IMR-90 (cell line): ENCODE results near the gene NUB1. TPM values are rescaled to one million over a fixed set of nuclear protein-coding genes. Genes with fewer than 3 reads are reported as not detected.

Experiments used
- ATAC-seq: fragments of 200-7000 bp; cut with Tn5 transposase; 2 replicates; pipeline ENCODE4 v1.9.1; 2020; ENCODE audit warnings: low read depth, mild to moderate bottlenecking, moderate library complexity
- BruUV-seq: library from RNA; stranded (reverse); fragments of 400-500 nt; replicated peaks from 2 replicates; lab custom pipeline; 2021; lab: Mats Ljungman, UMichigan
- CTCF ChIA-PET: fragments of 300-600 bp; formaldehyde crosslinking; extraction: SDS; loops from one replicate; lab custom pipeline; 2021; ENCODE audit warnings: antibody characterized with exemption; lab: Yijun Ruan, JAX
- POLR2A ChIA-PET: fragments of 300-600 bp; sonication (Branson Sonifier 250); formaldehyde crosslinking; loops from one replicate; lab custom pipeline; 2022; ENCODE audit warnings: antibody characterized with exemption; ENCODE audit not compliant: unreplicated experiment; lab: Charles Lee
- DNase-seq: peaks from one replicate; pipeline ENCODE4 v3.0.0; 2013
- H2AFZ ChIP-seq: replicated peaks from 2 replicates; pipeline ENCODE3; 2013; ENCODE audit warnings: low read length, mild to moderate bottlenecking; ENCODE audit not compliant: poor library complexity
- H2AK5ac ChIP-seq: 2 replicates; pipeline ENCODE4 v1.6.1; 2013; ENCODE audit warnings: low read depth, low read length, inconsistent platforms
- H2AK9ac ChIP-seq: replicated peaks from 2 replicates; pipeline ENCODE3; 2013; ENCODE audit warnings: mild to moderate bottlenecking, low read depth, low read length, moderate library complexity; ENCODE audit not compliant: poor library complexity
- H2BK120ac ChIP-seq: 2 replicates; pipeline ENCODE4 v1.6.1; 2013; ENCODE audit warnings: low read depth, low read length, inconsistent platforms
- H2BK15ac ChIP-seq: 3 replicates; pipeline ENCODE4 v1.6.1; 2013; ENCODE audit warnings: low read depth, low read length, inconsistent platforms
- H2BK20ac ChIP-seq: 2 replicates; pipeline ENCODE4 v1.6.1; 2013; ENCODE audit warnings: low read depth, mild to moderate bottlenecking, inconsistent platforms, low read length, moderate library complexity
- H2BK5ac ChIP-seq: 2 replicates; pipeline ENCODE4 v1.6.1; 2013; ENCODE audit warnings: mild to moderate bottlenecking, low read depth, low read length, inconsistent platforms; ENCODE audit not compliant: poor library complexity, severe bottlenecking
- H3K14ac ChIP-seq: replicated peaks from 2 replicates; pipeline ENCODE4 v1.6.1; 2013; ENCODE audit warnings: low read depth, low read length, inconsistent platforms
- H3K18ac ChIP-seq: 2 replicates; pipeline ENCODE4 v1.6.1; 2013; ENCODE audit warnings: low read depth, low read length, control low read depth
- H3K23ac ChIP-seq: 2 replicates; pipeline ENCODE4 v1.6.1; 2013; ENCODE audit warnings: low read depth, low read length, inconsistent platforms
- H3K27ac ChIP-seq: 2 replicates; pipeline ENCODE4 v1.5.1; 2013; ENCODE audit warnings: mild to moderate bottlenecking, control low read depth, low read length; ENCODE audit not compliant: insufficient read depth
- H3K27me3 ChIP-seq: 2 replicates; pipeline ENCODE4 v1.6.1; 2013; ENCODE audit warnings: low read length; ENCODE audit not compliant: control insufficient read depth, insufficient read depth
- H3K36me3 ChIP-seq: 2 replicates; pipeline ENCODE4 v1.6.1; 2013; ENCODE audit warnings: low read length, mixed read lengths; ENCODE audit not compliant: control insufficient read depth, insufficient read depth
- H3K4ac ChIP-seq: 2 replicates; pipeline ENCODE4 v1.6.1; 2013; ENCODE audit warnings: low read depth, low read length, inconsistent platforms
- H3K4me1 ChIP-seq: 2 replicates; pipeline ENCODE4 v1.6.1; 2013; ENCODE audit warnings: low read length, mixed read lengths; ENCODE audit not compliant: control insufficient read depth, insufficient read depth
- H3K4me2 ChIP-seq: 2 replicates; pipeline ENCODE4 v1.6.1; 2013; ENCODE audit warnings: low read depth, mild to moderate bottlenecking, control low read depth, low read length, moderate library complexity
- H3K4me3 ChIP-seq: 2 replicates; pipeline ENCODE4 v1.5.1; 2013; ENCODE audit warnings: low read depth, mild to moderate bottlenecking, control low read depth, low read length, moderate library complexity; ENCODE audit not compliant: insufficient read depth
- H3K56ac ChIP-seq: 2 replicates; pipeline ENCODE4 v1.6.1; 2013; ENCODE audit warnings: low read length, inconsistent platforms; ENCODE audit not compliant: insufficient read depth; ENCODE audit errors: extremely low read depth
- H3K79me1 ChIP-seq, 2 experiments: 2 replicates each; pipeline ENCODE4 v1.6.1; 2013; ENCODE audit warnings: low read length in 2 of 2, inconsistent platforms in 1 of 2, low read depth in 1 of 2
- H3K9ac ChIP-seq: 2 replicates; pipeline ENCODE4 v1.6.1; 2013; ENCODE audit warnings: low read depth, low read length, control low read depth
- H3K9me1 ChIP-seq: 2 replicates; pipeline ENCODE4 v1.6.1; 2013; ENCODE audit warnings: low read length, inconsistent platforms; ENCODE audit not compliant: insufficient read depth
- H3K9me3 ChIP-seq: 2 replicates; pipeline ENCODE4 v1.6.1; 2013; ENCODE audit warnings: low read length; ENCODE audit not compliant: control insufficient read depth, insufficient read depth
- H4K20me1 ChIP-seq: 2 replicates; pipeline ENCODE4 v1.6.1; 2013; ENCODE audit warnings: low read length, inconsistent platforms; ENCODE audit not compliant: insufficient read depth
- H4K5ac ChIP-seq: 2 replicates; pipeline ENCODE4 v1.6.1; 2013; ENCODE audit warnings: mild to moderate bottlenecking, low read depth, low read length, control low read depth
- H4K8ac ChIP-seq, 2 experiments: 2 replicates each; pipeline ENCODE4 v1.6.1; 2013; ENCODE audit warnings: low read depth in 2 of 2, low read length in 2 of 2, control low read depth in 1 of 2, inconsistent platforms in 1 of 2
- H4K91ac ChIP-seq: 2 replicates; pipeline ENCODE4 v1.6.1; 2013; ENCODE audit warnings: low read depth, low read length, inconsistent platforms; ENCODE audit not compliant: insufficient read depth
- BHLHE40 ChIP-seq: fragments of 150-350 bp; IDR thresholded peaks from 2 replicates; pipeline ENCODE4 v1.6.1; 2016; ENCODE audit warnings: mild to moderate bottlenecking, low read depth, low read length
- CEBPB ChIP-seq: IDR thresholded peaks from 2 replicates; pipeline ENCODE4 v1.6.1; 2012; ENCODE audit warnings: low read depth, low read length, improper control_type of control experiment
- CHD1 ChIP-seq: IDR thresholded peaks from 2 replicates; pipeline ENCODE4 v1.6.1; 2012; ENCODE audit warnings: low read depth, low read length, improper control_type of control experiment
- CTCF ChIP-seq: conservative IDR thresholded peaks from 2 replicates; pipeline ENCODE4 v1.5.1; 2012; ENCODE audit warnings: mild to moderate bottlenecking, low read depth, low read length, improper control_type of control experiment
- ELK1 ChIP-seq: fragments of 150-350 bp; IDR thresholded peaks from 2 replicates; pipeline ENCODE4 v1.6.1; 2016; ENCODE audit warnings: low read depth, mild to moderate bottlenecking, low read length, moderate library complexity, borderline replicate concordance
- FOS ChIP-seq: fragments of 150-350 bp; IDR thresholded peaks from 2 replicates; pipeline ENCODE4 v1.6.1; 2016; ENCODE audit warnings: low read depth, low read length
- MAFK ChIP-seq: IDR thresholded peaks from 2 replicates; pipeline ENCODE4 v1.6.1; 2012; ENCODE audit warnings: low read depth, low read length, improper control_type of control experiment
- MAZ ChIP-seq: IDR thresholded peaks from 2 replicates; pipeline ENCODE4 v1.6.1; 2012; ENCODE audit warnings: low read depth, mild to moderate bottlenecking, low read length, improper control_type of control experiment, moderate library complexity, borderline replicate concordance
- MXI1 ChIP-seq: IDR thresholded peaks from 2 replicates; pipeline ENCODE4 v1.6.1; 2012; ENCODE audit warnings: low read depth, mild to moderate bottlenecking, low read length, moderate library complexity, borderline replicate concordance
- NFE2L2 ChIP-seq: fragments of 150-350 bp; IDR thresholded peaks from 2 replicates; pipeline ENCODE4 v1.6.1; 2016; ENCODE audit warnings: low read depth, mild to moderate bottlenecking, low read length
- POLR2A ChIP-seq: IDR thresholded peaks from 2 replicates; pipeline ENCODE4 v1.6.1; 2012; ENCODE audit warnings: mild to moderate bottlenecking, low read depth, low read length
- RAD21 ChIP-seq: IDR thresholded peaks from 2 replicates; pipeline ENCODE4 v1.6.1; 2012; ENCODE audit warnings: low read length, improper control_type of control experiment
- RCOR1 ChIP-seq: IDR thresholded peaks from 2 replicates; pipeline ENCODE4 v1.6.1; 2012; ENCODE audit warnings: mild to moderate bottlenecking, low read length, improper control_type of control experiment; ENCODE audit not compliant: insufficient replicate concordance
- RFX5 ChIP-seq: IDR thresholded peaks from 2 replicates; pipeline ENCODE4 v1.8.0; 2012; ENCODE audit warnings: low read depth, mild to moderate bottlenecking, low read length, moderate library complexity
- SMC3 ChIP-seq: fragments of 150-350 bp; IDR thresholded peaks from 2 replicates; pipeline ENCODE4 v1.6.1; 2016; ENCODE audit warnings: low read depth, mild to moderate bottlenecking, antibody characterized with exemption, low read length, moderate library complexity
- USF2 ChIP-seq: fragments of 150-350 bp; IDR thresholded peaks from 2 replicates; pipeline ENCODE4 v1.6.1; 2017; ENCODE audit warnings: mild to moderate bottlenecking, antibody characterized with exemption, low read length, low read depth
- WGBS, 2 experiments: methylation state at CpG; one replicate each; pipeline versions ENCODE4 v1.1.5 to v1.1.7; 2013; ENCODE audit warnings: missing lambda C conversion rate in 2 of 2; ENCODE audit not compliant: insufficient read length in 1 of 2; ENCODE audit errors: extremely low coverage in 2 of 2; 5-methylcytosine and 5-hydroxymethylcytosine counted together
- dilution Hi-C: fragments of 300-500 bp; cut with HindIII; formaldehyde crosslinking; loops from one replicate; pipeline ENCODE4 v1.14.3; 2018; ENCODE audit warnings: low sequenced_read_pairs; ENCODE audit not compliant: unreplicated experiment
- in situ Hi-C: fragments of 300-500 bp; cut with MboI; formaldehyde crosslinking; loops from 3 replicates; pipeline ENCODE4 v1.14.3; 2019; ENCODE audit warnings: low sequenced_read_pairs, inconsistent platforms, mixed read lengths
- intact Hi-C: fragments of 100-400 bp; cut with micrococcal nuclease; formaldehyde crosslinking; loops from 2 replicates; pipeline ENCODE4 v1.10.0; 2022
- polyA plus RNA-seq, 3 experiments: library from polyadenylated mRNA; depleted of rRNA; stranded (reverse); fragments of >200 nt; gene quantifications; 2 replicates each; pipeline ENCODE4 v1.2.3, GENCODE V29; 2012; ENCODE audit warnings: low replicate concordance in 1 of 3
- total RNA-seq: library from RNA; depleted of rRNA; stranded (reverse); fragments of >200 nt; gene quantifications from 2 replicates; pipeline ENCODE4 v1.2.3, GENCODE V29; 2012

NUB1 gene
- total and polyA plus RNA-seq, 2 of the 4 experiments (the other 2 are of a cell fraction): 20.1 to 29.7 TPM

- H3K18ac ChIP-seq: no peak overlapping the region
- H3K9ac ChIP-seq: no peak overlapping the region
- no peak overlapping the region for H4K91ac ChIP-seq
- no peak overlapping the region for H3K56ac ChIP-seq
- H4K20me1 ChIP-seq: no peaks in the 10 kb centered on the region; the same call in 1 of the 2 replicates
- H3K23ac ChIP-seq: no peak overlapping the region
- no peak for ATAC-seq
- H3K4me2 ChIP-seq: no peak overlapping the region
- no peak overlapping the region for H3K27ac ChIP-seq
- no peak overlapping the region for H2AK9ac ChIP-seq
- no peak overlapping the region for H4K5ac ChIP-seq
- no peak overlapping the region for H3K14ac ChIP-seq
- H2AFZ ChIP-seq: no peak overlapping the region
- peaks cover 9 to 19% of the 10 kb centered on the region in 2 experiments for H3K79me1 ChIP-seq
- in situ Hi-C loops (no loop called here), intact Hi-C loops (no loop called here), dilution Hi-C loops (no loop called here)
- H3K27me3 ChIP-seq: peaks cover 4% of the 10 kb centered on the region
- ChIA-PET POLR2A (no interaction called here), CTCF (interaction anchor here (0.6 kb wide), 1 partner anchor 24 kb away, joined by 3 read pairs; no protein-coding TSS in a partner anchor)
- DNase-seq: no peak
- peaks cover 3% of the 10 kb centered on the region; the same call in 1 of the 2 replicates for H3K9me3 ChIP-seq
- H2BK20ac ChIP-seq: no peak overlapping the region
- H3K4me3 ChIP-seq: no peak overlapping the region
- no peak overlapping the region for H4K8ac ChIP-seq
- peaks cover 3% of the 10 kb centered on the region; the same call in 1 of the 2 replicates for H3K36me3 ChIP-seq
- H2AK5ac ChIP-seq: no peak overlapping the region
- H3K9me1 ChIP-seq: peaks cover 3% of the 10 kb centered on the region; the same call in 1 of the 2 replicates
- H2BK120ac ChIP-seq: no peak overlapping the region
- H2BK15ac ChIP-seq: no peak overlapping the region
- BruUV-seq: no TSS peak
- TF ChIP-seq FOS: no peak
- TF ChIP-seq ELK1: no peak
- TF ChIP-seq NFE2L2: no peak
- no peak for TF ChIP-seq BHLHE40
- no peak for TF ChIP-seq CTCF
- TF ChIP-seq CEBPB: no peak
- TF ChIP-seq RAD21: no peak
- no peak for TF ChIP-seq RCOR1
- no peak for TF ChIP-seq SMC3
- no peak for TF ChIP-seq RFX5
- TF ChIP-seq MAZ: no peak
- TF ChIP-seq MAFK: no peak
- TF ChIP-seq POLR2A: no peak
- no peak for TF ChIP-seq MXI1
- no peak for TF ChIP-seq CHD1
- TF ChIP-seq USF2: no peak
- WGBS, 2 experiments: no CpG with 5 or more reads among the region's 3 CpGs
- H3K4ac ChIP-seq: no peak overlapping the region
- no peak overlapping the region for H2BK5ac ChIP-seq
- H3K4me1 ChIP-seq: peaks cover 3% of the 10 kb centered on the region
Measured at GRCh38 chr7:151338809-151339208, 2.8 kb upstream of the NUB1 start.
